GM12873 (cell line): ENCODE results near the gene OLR1.

Experiments
- CTCF ChIP-seq: IDR thresholded peaks from 2 replicates; pipeline ENCODE4 v1.5.1; 2012; ENCODE audit warnings: low read depth, mild to moderate bottlenecking, moderate library complexity, low read length, control low read depth; ENCODE audit not compliant: insufficient read depth; ENCODE audit errors: missing control alignments

Gene OLR1

GRCh38 chr12:10170216-10170615 lies 1.7 kb downstream of the OLR1 start:
- no peak for TF ChIP-seq CTCF

GRCh38 chr12:10169104-10169503 lies 2.8 kb downstream of the OLR1 start:
- no peak for TF ChIP-seq CTCF

GRCh38 chr12:10167599-10167998 lies 4.3 kb downstream of the OLR1 start:
- TF ChIP-seq CTCF = no peak

GRCh38 chr12:10165421-10165820 lies 6.5 kb downstream of the OLR1 start:
- no peak for TF ChIP-seq CTCF

GRCh38 chr12:10163084-10163483 lies 8.8 kb downstream of the OLR1 start:
- no peak for TF ChIP-seq CTCF

- no peak for TF ChIP-seq CTCF
These were observed 11.1 kb downstream of the OLR1 start for GRCh38 chr12:10160617-10161385.

GRCh38 chr12:10159280-10159679 lies 12.7 kb downstream of the OLR1 start:
- TF ChIP-seq CTCF = no peak
